PC-9 (cell line): ENCODE measurements around the gene MEP1B. TPM values are rescaled to one million over a fixed set of nuclear protein-coding genes. Genes with fewer than 3 reads are reported as not detected.

ENCODE experiments used
- BruUV-seq: library from RNA; stranded (reverse); fragments of 400-500 nt; replicated peaks from 2 replicates; lab custom pipeline; 2021; lab: Mats Ljungman, UMichigan
- CTCF ChIA-PET: fragments of 300-600 bp; sonication (Branson Sonifier 250); formaldehyde crosslinking; loops from one replicate; lab custom pipeline; 2022; ENCODE audit warnings: antibody characterized with exemption; lab: Charles Lee
- POLR2A ChIA-PET: fragments of 300-600 bp; sonication (Branson Sonifier 250); formaldehyde crosslinking; loops from one replicate; lab custom pipeline; 2022; ENCODE audit warnings: antibody characterized with exemption; ENCODE audit not compliant: unreplicated experiment; lab: Charles Lee
- DNase-seq, 2 experiments: peaks; one replicate each; pipeline versions ENCODE4 v3.0.0 to v3.0.0-alpha.2; 2015 to 2022; ENCODE audit warnings: mixed read lengths in 1 of 2
- H2AFZ ChIP-seq: fragments of 200-600 bp; sonication (generic); 2 replicates; pipeline ENCODE4 v1.8.1; 2017; ENCODE audit warnings: antibody characterized with exemption
- H3F3A ChIP-seq: fragments of 200-600 bp; sonication (generic); 2 replicates; pipeline ENCODE4 v1.8.1; 2017; ENCODE audit warnings: antibody characterized with exemption, mild to moderate bottlenecking, low read depth; ENCODE audit not compliant: insufficient read depth
- H3K27ac ChIP-seq: fragments of 200-600 bp; sonication (generic); 2 replicates; pipeline ENCODE4 v1.6.1; 2016; ENCODE audit warnings: mixed run types
- H3K27me3 ChIP-seq: fragments of 200-600 bp; sonication (generic); 2 replicates; pipeline ENCODE4 v1.6.1; 2016; ENCODE audit warnings: low read depth, mixed run types; ENCODE audit not compliant: insufficient read depth
- H3K36me3 ChIP-seq: fragments of 200-600 bp; sonication (generic); 2 replicates; pipeline ENCODE4 v1.6.1; 2016; ENCODE audit warnings: low read depth, mixed run types
- H3K4me1 ChIP-seq: fragments of 200-600 bp; sonication (generic); replicated peaks from 2 replicates; pipeline ENCODE4 v1.6.1; 2016; ENCODE audit warnings: mixed run types; ENCODE audit not compliant: insufficient read depth
- H3K4me2 ChIP-seq: fragments of 200-600 bp; sonication (generic); 2 replicates; pipeline ENCODE4 v1.6.1; 2017; ENCODE audit warnings: mixed run types
- H3K4me3 ChIP-seq: fragments of 200-600 bp; sonication (generic); 2 replicates; pipeline ENCODE4 v1.6.1; 2016; ENCODE audit warnings: mixed run types
- H3K79me2 ChIP-seq: fragments of 200-600 bp; sonication (generic); 2 replicates; pipeline ENCODE4 v1.6.1; 2017; ENCODE audit warnings: low read depth, mixed run types
- H3K9me2 ChIP-seq: fragments of 200-600 bp; sonication (generic); 2 replicates; pipeline ENCODE4 v1.8.1; 2017; ENCODE audit warnings: mild to moderate bottlenecking; ENCODE audit not compliant: insufficient read depth
- H3K9me3 ChIP-seq: fragments of 200-600 bp; sonication (generic); 2 replicates; pipeline ENCODE4 v1.8.1; 2016; ENCODE audit warnings: low read depth; ENCODE audit not compliant: insufficient read depth
- H4K20me1 ChIP-seq: fragments of 200-600 bp; sonication (generic); 2 replicates; pipeline ENCODE4 v1.8.1; 2017; ENCODE audit not compliant: insufficient read depth
- CTCF ChIP-seq: fragments of 200-600 bp; sonication (generic); conservative IDR thresholded peaks from 2 replicates; pipeline ENCODE4 v1.6.1; 2017; ENCODE audit warnings: mixed run types, antibody characterized with exemption, mild to moderate bottlenecking, moderate library complexity
- EZH2 ChIP-seq: fragments of 200-600 bp; sonication (generic); IDR thresholded peaks from 2 replicates; pipeline ENCODE4 v1.8.0; 2017; ENCODE audit warnings: antibody characterized with exemption, low read depth
- intact Hi-C: fragments of 100-400 bp; cut with micrococcal nuclease; formaldehyde crosslinking; loops from one replicate; pipeline ENCODE4 v1.10.0; 2022; ENCODE audit not compliant: unreplicated experiment
- total RNA-seq: library from RNA; stranded (reverse); gene quantifications from 2 replicates; pipeline ENCODE4 v1.2.3, GENCODE V29; 2021

The MEP1B gene
- total RNA-seq, 1 experiment from 2014 or later, result not detected

GRCh38 chr18:32261003-32261402, 71.2 kb downstream of the MEP1B start:
- H3K4me2 ChIP-seq, result no peak overlapping the region
- H3K4me3 ChIP-seq, result no peak overlapping the region
- H3K79me2 ChIP-seq, result no peaks in the 10 kb centered on the region
- H4K20me1 ChIP-seq, result no peaks in the 10 kb centered on the region
- no peak overlapping the region for H3K27ac ChIP-seq
- CTCF ChIA-PET, result no interaction called here
- no peaks in the 10 kb centered on the region for H3K4me1 ChIP-seq
- TF ChIP-seq CTCF (no peak), EZH2 (no peak)
- no peaks in the 10 kb centered on the region for H3K27me3 ChIP-seq
- intact Hi-C loops, result no loop called here
- POLR2A ChIA-PET, result no interaction called here
- no peaks in the 10 kb centered on the region for H3K9me2 ChIP-seq
- DNase-seq, result no peak
- no TSS peak for BruUV-seq
- H3K36me3 ChIP-seq, result no peaks in the 10 kb centered on the region
- H3K9me3 ChIP-seq, result no peaks in the 10 kb centered on the region
- H2AFZ ChIP-seq, result no peak overlapping the region
- H3F3A ChIP-seq, result no peaks in the 10 kb centered on the region

DNA sequence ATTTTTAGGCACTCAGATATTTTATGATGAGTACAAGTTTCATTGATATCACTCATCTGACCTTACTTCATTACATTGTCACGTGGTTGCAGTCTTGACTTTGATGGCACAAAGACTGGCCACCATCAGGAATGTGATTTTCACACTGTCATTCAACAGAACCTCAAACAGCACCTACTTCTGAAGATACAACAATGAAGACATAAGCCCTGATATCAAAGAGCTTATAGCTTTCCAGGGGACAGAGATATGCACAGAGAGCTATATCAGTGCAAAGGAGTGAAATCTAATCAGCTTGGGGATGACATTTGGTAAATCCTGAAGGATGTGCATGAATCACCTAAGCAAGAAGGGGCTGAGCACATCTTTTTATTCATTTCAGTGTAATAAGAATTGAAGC, 72.3 kb downstream of the MEP1B start:
- Histone ChIP-seq H3K9me2 (no peaks in the 10 kb centered on the region; the same call in 1 of the 2 replicates), H3F3A (no peaks in the 10 kb centered on the region), H3K4me2 (no peak overlapping the region), H3K27ac (no peak overlapping the region), H3K79me2 (no peaks in the 10 kb centered on the region), H2AFZ (no peak overlapping the region), H3K36me3 (no peaks in the 10 kb centered on the region), H3K4me3 (no peak overlapping the region), H3K27me3 (no peaks in the 10 kb centered on the region), H3K4me1 (no peaks in the 10 kb centered on the region), H3K9me3 (no peaks in the 10 kb centered on the region), H4K20me1 (no peaks in the 10 kb centered on the region)
- BruUV-seq, result no TSS peak
- DNase-seq, result no peak
- POLR2A ChIA-PET, result no interaction called here
- CTCF ChIA-PET, result no interaction called here
- no peak for TF ChIP-seq EZH2
- TF ChIP-seq CTCF, result no peak
- intact Hi-C loops, result no loop called here

DNA sequence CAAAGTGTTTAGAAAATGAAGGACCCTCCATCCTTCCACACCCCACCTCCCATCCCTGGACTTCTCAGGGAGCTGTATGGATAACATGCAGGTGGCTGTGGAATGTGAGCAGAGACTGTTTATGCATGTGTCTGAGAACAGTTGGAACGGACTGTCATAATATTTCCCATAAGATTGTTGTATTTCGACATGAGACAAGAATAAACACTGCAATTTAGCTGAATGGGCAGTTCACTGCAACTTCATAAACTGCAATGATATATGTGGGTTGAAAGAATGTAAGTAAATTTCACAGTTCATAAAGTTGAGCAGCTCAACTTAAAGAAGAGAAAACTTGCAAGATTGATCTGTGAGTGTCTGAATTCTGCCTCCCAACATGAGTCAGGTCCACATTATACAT, 74.6 kb downstream of the MEP1B start:
- H3K4me3 ChIP-seq, result no peak overlapping the region

More for the DNA sequence above, 74.6 kb downstream of the MEP1B start:
- ChIA-PET POLR2A (no interaction called here), CTCF (no interaction called here)
- TF ChIP-seq EZH2 (no peak), CTCF (no peak)
- H3K79me2 ChIP-seq, result no peaks in the 10 kb centered on the region
- H3K27ac ChIP-seq, result no peak overlapping the region
- no peaks in the 10 kb centered on the region for H3K4me1 ChIP-seq
- H3K4me2 ChIP-seq, result no peak overlapping the region
- DNase-seq, result no peak
- no TSS peak for BruUV-seq
- no peaks in the 10 kb centered on the region for H3K27me3 ChIP-seq
- H3K9me2 ChIP-seq, result no peaks in the 10 kb centered on the region; the same call in 1 of the 2 replicates
- no peaks in the 10 kb centered on the region for H3K36me3 ChIP-seq
- H3F3A ChIP-seq, result no peaks in the 10 kb centered on the region
- no peak overlapping the region for H2AFZ ChIP-seq
- H4K20me1 ChIP-seq, result no peaks in the 10 kb centered on the region
- intact Hi-C loops, result no loop called here
- H3K9me3 ChIP-seq, result no peaks in the 10 kb centered on the region
